Ecto neural progenitor cell (in vitro differentiated cells): ENCODE results near the gene ZSCAN1.
A peak's percentile ranks its signal among the peaks of the same experiment; 100 is the strongest.

Experiments
- DNase-seq: peaks from one replicate; pipeline ENCODE4 v3.0.0-alpha.2; 2018; ENCODE audit warnings: low spot score

The ZSCAN1 gene

GRCh38 chr19:58040751-58041525 lies 7.1 kb downstream of the ZSCAN1 start:
- DNase-seq, result no peak

GRCh38 chr19:58042495-58043340 lies 8.9 kb downstream of the ZSCAN1 start:
- no peak for DNase-seq

GRCh38 chr19:58044391-58044790 lies 10.6 kb downstream of the ZSCAN1 start:
- no peak for DNase-seq

- no peak for DNase-seq
Measured at GRCh38 chr19:58044886-58045285, 11.1 kb downstream of the ZSCAN1 start.

- no peak for DNase-seq
Measured at GRCh38 chr19:58045411-58046050, 11.7 kb downstream of the ZSCAN1 start.

DNA sequence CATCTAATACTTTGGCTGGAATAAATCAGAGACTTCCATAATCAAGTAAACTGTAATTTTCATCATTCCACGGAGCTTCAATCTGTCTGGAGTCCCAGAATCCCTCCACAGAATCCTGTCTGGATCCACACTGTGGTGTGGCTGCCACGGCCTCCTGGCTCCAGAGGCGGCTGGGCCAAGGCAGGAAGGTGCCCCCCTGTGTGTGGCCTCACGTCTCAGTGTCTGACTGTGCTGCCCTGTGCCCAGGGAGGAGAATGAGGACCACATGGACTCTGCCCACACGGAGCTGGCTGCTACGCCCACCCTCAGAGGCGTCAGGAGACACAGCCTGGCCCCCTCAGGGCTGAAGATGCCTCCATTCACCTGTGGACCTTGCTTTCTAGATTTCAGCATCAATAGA lies 13.0 kb downstream of the ZSCAN1 start:
- no peak for DNase-seq

DNA sequence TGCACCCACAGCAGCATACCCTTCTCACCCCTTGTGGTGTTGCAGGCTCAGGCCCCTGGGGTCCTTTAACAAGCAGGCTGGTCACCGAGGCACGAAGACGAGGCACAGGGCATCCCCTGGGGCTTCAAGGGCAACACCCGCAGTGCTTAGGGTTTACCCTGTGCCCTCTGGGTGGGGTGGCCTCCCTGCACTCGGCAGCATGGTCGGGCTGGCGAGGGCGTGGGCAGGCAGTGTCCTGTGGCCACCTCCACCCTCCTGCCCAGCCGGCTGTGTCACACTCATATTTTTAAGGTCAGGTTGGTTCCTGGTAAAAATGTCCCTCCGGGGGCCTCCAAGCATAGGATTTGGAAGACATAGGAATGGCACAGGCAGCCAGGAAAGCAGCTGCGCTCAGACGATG lies 13.8 kb downstream of the ZSCAN1 start:
- DNase-seq, result no peak

DNA sequence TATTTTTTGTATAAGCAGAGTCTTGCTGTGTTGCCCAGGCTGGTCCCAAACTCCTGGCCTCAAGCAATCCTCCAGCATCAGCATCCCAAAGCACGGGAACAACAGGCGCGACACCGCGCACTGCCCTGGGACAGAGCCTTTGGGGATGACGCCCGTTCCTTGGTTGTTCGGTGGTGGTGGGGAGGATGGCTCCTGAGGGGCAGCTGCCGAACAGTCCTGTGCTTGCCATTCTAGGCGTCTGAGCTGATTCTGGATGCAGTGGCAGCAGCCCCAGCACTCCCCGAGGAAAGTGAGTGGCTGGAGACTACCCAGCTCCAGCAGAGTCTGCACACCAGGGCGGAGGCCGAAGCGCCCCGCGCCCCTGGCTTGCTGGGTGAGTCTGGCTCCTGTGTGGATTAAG lies 18.4 kb downstream of the ZSCAN1 start:
- no peak for DNase-seq

GRCh38 chr19:58053480-58054156 lies 19.8 kb downstream of the ZSCAN1 start:
- DNase-seq, result no peak

- no peak for DNase-seq
Measured at GRCh38 chr19:58054901-58055874, 21.4 kb downstream of the ZSCAN1 start.

DNA sequence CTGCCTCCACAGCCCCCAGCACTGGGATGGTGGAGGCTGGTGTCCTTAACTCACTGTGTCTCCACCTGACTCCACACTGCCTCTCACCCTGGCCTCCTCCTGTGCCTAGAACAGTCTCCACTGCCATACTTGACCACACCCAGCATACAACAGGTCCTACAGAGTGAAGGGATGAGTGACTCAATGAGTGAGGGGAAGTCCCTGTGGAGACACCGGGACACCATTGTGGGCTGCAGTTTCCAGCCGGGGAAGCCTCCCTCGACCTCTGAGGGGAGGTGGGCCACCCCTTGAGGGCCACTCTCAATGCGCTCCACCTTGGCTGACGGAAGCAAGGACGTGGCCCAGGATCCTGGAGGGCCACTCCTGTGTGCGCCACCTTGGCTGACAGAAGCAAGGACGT lies 22.4 kb downstream of the ZSCAN1 start:
- DNase-seq, result no peak

- no peak for DNase-seq
Measured at GRCh38 chr19:58056861-58057260, 23.0 kb downstream of the ZSCAN1 start.

DNA sequence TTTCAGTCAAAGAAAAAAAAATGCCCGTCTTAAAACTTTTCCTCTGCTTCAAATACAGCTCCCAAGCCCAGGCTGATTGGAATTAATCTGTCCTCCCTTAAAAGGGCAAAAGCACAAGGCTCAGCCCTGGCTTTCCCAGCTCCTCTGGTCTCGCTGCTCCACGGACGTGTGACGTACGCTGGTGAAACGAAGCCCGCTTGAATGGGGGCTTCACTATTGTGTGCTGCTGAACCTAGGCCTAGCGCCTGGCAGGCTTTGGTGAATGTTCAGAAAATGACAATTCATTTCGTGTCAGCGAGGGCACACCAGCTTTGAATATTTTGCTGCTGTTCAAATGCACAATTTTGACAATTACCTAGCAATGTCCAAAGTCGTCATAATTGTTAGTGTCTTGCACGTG lies 24.6 kb downstream of the ZSCAN1 start:
- DNase-seq, result no peak

GRCh38 chr19:58059003-58059670 lies 25.3 kb downstream of the ZSCAN1 start, which contains the start of gene ZNF135:
Gene ZNF135, plus strand, starts transcription at chr19:58059282. Its CDS starts 721 bp downstream, at chr19:58060003.
- peak; percentile 91 for DNase-seq

- DNase-seq, result no peak
Measured at GRCh38 chr19:58059671-58060078, 25.9 kb downstream of the ZSCAN1 start.

- no peak for DNase-seq
Measured at GRCh38 chr19:58060231-58060630, 26.4 kb downstream of the ZSCAN1 start.

GRCh38 chr19:58063712-58064111 lies 29.9 kb downstream of the ZSCAN1 start:
- no peak for DNase-seq

- no peak for DNase-seq
Measured at GRCh38 chr19:58067240-58067912, 33.6 kb downstream of the ZSCAN1 start.

GRCh38 chr19:58079792-58080191 lies 46.0 kb downstream of the ZSCAN1 start:
- no peak for DNase-seq

- no peak for DNase-seq
Measured at GRCh38 chr19:58083021-58083420, 49.2 kb downstream of the ZSCAN1 start.
